DMS79 (cell line): ENCODE results near the gene C1orf116.
A peak's percentile ranks its signal among the peaks of the same experiment; 100 is the strongest.

Experiments used
- DNase-seq: peaks from one replicate; lab custom pipeline; 2025; lab: John Stamatoyannopoulos, UW

Gene C1orf116

GRCh38 chr1:207032528-207033017 is at the start of gene C1orf116:
C1orf116 (minus strand) TSS chr1:207032756; CDS start chr1:207027598, 5,158 bp downstream.
- no peak for DNase-seq

GRCh38 chr1:207081806-207082205 is 49.2 kb upstream of the C1orf116 start:
- no peak for DNase-seq

GRCh38 chr1:207081088-207081487 is 48.5 kb upstream of the C1orf116 start:
- no peak for DNase-seq

- no peak for DNase-seq
These were observed 47.2 kb upstream of the C1orf116 start for GRCh38 chr1:207079706-207080241.

- no peak for DNase-seq
These were observed 46.1 kb upstream of the C1orf116 start for GRCh38 chr1:207078578-207079132.

GRCh38 chr1:207077470-207078377 is 45.2 kb upstream of the C1orf116 start:
- DNase-seq = peak; percentile 30

GRCh38 chr1:207077012-207077411 is 44.5 kb upstream of the C1orf116 start:
- DNase-seq = no peak

- no peak for DNase-seq
These were observed 43.8 kb upstream of the C1orf116 start for GRCh38 chr1:207076181-207076955.

- DNase-seq = no peak
These were observed 41.6 kb upstream of the C1orf116 start for GRCh38 chr1:207073906-207074820.

GRCh38 chr1:207072233-207072632 is 39.7 kb upstream of the C1orf116 start:
- DNase-seq = no peak

GRCh38 chr1:207071426-207071825 is 38.9 kb upstream of the C1orf116 start:
- no peak for DNase-seq

GRCh38 chr1:207070811-207071210 is 38.3 kb upstream of the C1orf116 start:
- no peak for DNase-seq

- no peak for DNase-seq
These were observed 37.4 kb upstream of the C1orf116 start for GRCh38 chr1:207069858-207070506.

GRCh38 chr1:207069061-207069460 is 36.5 kb upstream of the C1orf116 start:
- DNase-seq = no peak

- no peak for DNase-seq
These were observed 35.1 kb upstream of the C1orf116 start for GRCh38 chr1:207067665-207068064.

GRCh38 chr1:207067185-207067584 is 34.6 kb upstream of the C1orf116 start:
- no peak for DNase-seq

- DNase-seq = no peak
These were observed 32.0 kb upstream of the C1orf116 start for GRCh38 chr1:207064561-207064960.

- no peak for DNase-seq
These were observed 30.5 kb upstream of the C1orf116 start for GRCh38 chr1:207063014-207063413.

- no peak for DNase-seq
These were observed 29.5 kb upstream of the C1orf116 start for GRCh38 chr1:207062058-207062457.

- DNase-seq = no peak
These were observed 28.0 kb upstream of the C1orf116 start for GRCh38 chr1:207060596-207060995.

GRCh38 chr1:207059881-207060280 is 27.3 kb upstream of the C1orf116 start:
- no peak for DNase-seq
